ENCODE measurements around the gene FAM217B. TPM values are rescaled to one million over a fixed set of nuclear protein-coding genes. Genes with fewer than 3 reads are reported as not detected.
"Not testable (repeated sequence)": the region's sequence is repeated elsewhere in the genome, so short reads cannot be mapped to it uniquely, and the experiment has no call there.

FAM217B gene
- polyA plus RNA-seq, 1 donor from 2014 or later = 15.1 TPM

GRCh38 chr20:59954718-59955117 lies 14.5 kb downstream of the FAM217B start:
- no peak overlapping the region for H3K4me3 ChIP-seq (ENCODE audit: low read length)
- H3K27ac ChIP-seq (ENCODE audit: low read length) = no peak overlapping the region
- H3K9me3 ChIP-seq (ENCODE audit: low read length) = no peaks in the 10 kb centered on the region
- H3K79me2 ChIP-seq (replicated peaks; ENCODE audit: insufficient read depth, low read length) = no peaks in the 10 kb centered on the region
- no peaks in the 10 kb centered on the region for H3F3A ChIP-seq (ENCODE audit: insufficient read depth, low read length, poor library complexity, severe bottlenecking)
- no peaks in the 10 kb centered on the region for H3K9me2 ChIP-seq (ENCODE audit: insufficient read depth, low read length)
- no peak overlapping the region for H3K9ac ChIP-seq (ENCODE audit: low read length)
- H3K27me3 ChIP-seq (ENCODE audit: insufficient read depth, low read depth, low read length) = no peaks in the 10 kb centered on the region
- H4K20me1 ChIP-seq (ENCODE audit: insufficient read depth) = no peaks in the 10 kb centered on the region
- no peak for TF ChIP-seq EP300 (conservative IDR thresholded peaks at IDR 0.05; ENCODE audit: poor library complexity, severe bottlenecking)
- no peak overlapping the region for H2AFZ ChIP-seq (ENCODE audit: low read depth, low read length)
- H3K4me2 ChIP-seq (ENCODE audit: low read length) = no peak overlapping the region
- H3K36me3 ChIP-seq (ENCODE audit: insufficient read depth, low read length) = no peaks in the 10 kb centered on the region

DNA sequence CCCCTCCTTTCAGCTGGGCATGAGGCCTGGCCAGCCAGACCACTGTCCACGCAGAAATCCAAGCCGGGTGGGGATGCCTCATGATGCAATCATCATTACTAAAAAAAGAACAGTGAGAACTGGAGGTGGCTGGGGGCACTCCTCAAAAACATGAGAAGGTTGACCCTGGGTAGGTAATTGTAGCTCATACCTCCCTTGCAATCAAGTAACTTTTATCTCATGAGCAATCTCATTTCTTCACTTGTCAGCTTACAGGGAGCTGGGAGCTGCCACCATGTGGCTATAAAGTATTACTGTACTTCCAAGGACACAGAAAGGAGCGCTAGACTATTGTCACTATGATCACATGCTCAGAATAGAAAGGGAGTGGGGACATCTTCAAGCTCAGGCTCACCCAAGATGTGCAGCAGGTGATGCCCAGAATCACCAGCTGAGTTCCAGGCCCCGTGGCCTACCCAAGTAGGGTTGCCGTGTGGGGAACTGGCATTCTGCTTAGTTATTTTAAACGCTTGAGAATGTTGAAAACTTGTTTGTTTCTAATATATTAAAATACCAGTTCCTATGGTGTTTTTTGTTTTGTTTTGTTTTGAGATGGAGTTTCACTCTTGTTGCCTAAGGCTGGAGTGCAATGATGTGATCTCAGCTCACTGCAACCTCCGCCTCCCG lies 15.1 kb downstream of the FAM217B start:
- no peak overlapping the region for H3K27ac ChIP-seq (ENCODE audit: low read length)
- no peaks in the 10 kb centered on the region for H3K9me3 ChIP-seq (ENCODE audit: low read length)
- no peaks in the 10 kb centered on the region for H3K79me2 ChIP-seq (replicated peaks; ENCODE audit: insufficient read depth, low read length)
- TF ChIP-seq EZH2 (IDR thresholded peaks at IDR 0.05; ENCODE audit: borderline replicate concordance, insufficient read depth, low read length, poor library complexity, severe bottlenecking) = no peak
- peak; percentile 52 for TF ChIP-seq RAD21 (conservative IDR thresholded peaks at IDR 0.05)
- peak; percentile 65 for TF ChIP-seq CTCF (IDR thresholded peaks at IDR 0.05; ENCODE audit: poor library complexity, severe bottlenecking)
- TF ChIP-seq TAF1 (IDR thresholded peaks at IDR 0.05; ENCODE audit: low read depth) = no peak
- TF ChIP-seq SMC3 (conservative IDR thresholded peaks at IDR 0.05; ENCODE audit: poor library complexity) = peak; percentile 67
- no peaks in the 10 kb centered on the region for H3K9me2 ChIP-seq (ENCODE audit: insufficient read depth, low read length)
- no peak overlapping the region for H2AFZ ChIP-seq (ENCODE audit: low read depth, low read length)
- H3K9ac ChIP-seq (ENCODE audit: low read length) = no peak overlapping the region
- H3K36me3 ChIP-seq (ENCODE audit: insufficient read depth, low read length) = no peaks in the 10 kb centered on the region
- H4K20me1 ChIP-seq (ENCODE audit: insufficient read depth) = no peaks in the 10 kb centered on the region
- H3K4me3 ChIP-seq (ENCODE audit: low read length) = no peak overlapping the region
- H3K27me3 ChIP-seq (ENCODE audit: insufficient read depth, low read depth, low read length) = no peaks in the 10 kb centered on the region
- H3F3A ChIP-seq (ENCODE audit: insufficient read depth, low read length, poor library complexity, severe bottlenecking) = no peaks in the 10 kb centered on the region
- H3K4me2 ChIP-seq (ENCODE audit: low read length) = no peak overlapping the region

DNA sequence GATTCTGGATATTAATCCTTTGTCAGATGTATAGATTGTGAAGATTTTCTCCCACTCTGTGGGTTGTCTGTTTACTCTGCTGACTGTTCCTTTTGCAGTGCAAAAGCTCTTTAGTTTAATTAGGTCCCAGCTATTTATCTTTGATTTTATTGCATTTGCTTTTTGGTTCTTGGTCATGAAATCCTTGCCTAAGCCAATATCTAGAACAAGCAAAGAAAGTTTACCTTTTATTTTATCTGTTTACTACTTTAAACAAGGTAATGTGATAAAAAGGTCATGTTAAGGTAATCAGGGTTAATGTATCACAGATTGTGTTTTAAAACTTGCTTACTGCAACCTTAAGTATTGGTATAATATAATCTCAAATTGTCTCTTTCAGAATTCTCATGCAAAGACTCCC lies 17.4 kb downstream of the FAM217B start:
- H3K4me2 ChIP-seq (ENCODE audit: low read length); H4K20me1 ChIP-seq (ENCODE audit: insufficient read depth); H3K4me3 ChIP-seq (ENCODE audit: low read length); H3K9me2 ChIP-seq (ENCODE audit: insufficient read depth, low read length); H3K9ac ChIP-seq (ENCODE audit: low read length); H3K9me3 ChIP-seq (ENCODE audit: low read length); H3K36me3 ChIP-seq (ENCODE audit: insufficient read depth, low read length); H3K27ac ChIP-seq (ENCODE audit: low read length); H2AFZ ChIP-seq (ENCODE audit: low read depth, low read length); H3K79me2 ChIP-seq (replicated peaks; ENCODE audit: insufficient read depth, low read length); H3K27me3 ChIP-seq (ENCODE audit: insufficient read depth, low read depth, low read length); H3F3A ChIP-seq (ENCODE audit: insufficient read depth, low read length, poor library complexity, severe bottlenecking): not testable (repeated sequence)

GRCh38 chr20:59958123-59958522 lies 17.9 kb downstream of the FAM217B start, which contains the start of gene CDH26:
TSS of gene CDH26 (plus strand) at chr20:59958423. CDS start at chr20:59958727, 304 bp downstream.
- Histone ChIP-seq H3K4me2 (ENCODE audit: low read length) (no peak within 1 kb of the TSS), H3K9ac (ENCODE audit: low read length) (no peak within 1 kb of the TSS), H3K79me2 (replicated peaks; ENCODE audit: insufficient read depth, low read length) (no peaks in the 10 kb centered on the region), H3K36me3 (ENCODE audit: insufficient read depth, low read length) (no peaks in the 10 kb centered on the region), H3K4me3 (ENCODE audit: low read length) (no peak within 1 kb of the TSS), H2AFZ (ENCODE audit: low read depth, low read length) (no peak within 1 kb of the TSS), H3F3A (ENCODE audit: insufficient read depth, low read length, poor library complexity, severe bottlenecking) (no peaks in the 10 kb centered on the region), H3K9me2 (ENCODE audit: insufficient read depth, low read length) (no peaks in the 10 kb centered on the region), H3K9me3 (ENCODE audit: low read length) (no peaks in the 10 kb centered on the region), H3K27ac (ENCODE audit: low read length) (no peak within 1 kb of the TSS), H4K20me1 (ENCODE audit: insufficient read depth) (no peaks in the 10 kb centered on the region), H3K27me3 (ENCODE audit: insufficient read depth, low read depth, low read length) (no peaks in the 10 kb centered on the region)
- TF ChIP-seq REST (IDR thresholded peaks at IDR 0.05; ENCODE audit: borderline replicate concordance) (no peak), EP300 (conservative IDR thresholded peaks at IDR 0.05; ENCODE audit: poor library complexity, severe bottlenecking) (no peak)
